OCI-LY7 (cell line): ENCODE measurements around the gene LRRC26.

Experiments
- CTCF ChIP-seq: fragments of 200-600 bp; sonication (generic); conservative IDR thresholded peaks from 2 replicates; pipeline ENCODE4 v1.5.1; 2014; ENCODE audit warnings: mild to moderate bottlenecking, antibody characterized with exemption, low read length, moderate library complexity, mixed read lengths
- EZH2phosphoT487 ChIP-seq: fragments of 200-600 bp; sonication (generic); IDR thresholded peaks from 2 replicates; pipeline ENCODE4 v1.6.1; 2018; ENCODE audit warnings: low read depth, borderline replicate concordance, mild to moderate bottlenecking, mixed run types, antibody characterized with exemption, low read length, moderate library complexity, mixed read lengths

GRCh38 chr9:137127301-137128157, 42.3 kb downstream of the LRRC26 start:
- no peak for TF ChIP-seq CTCF
- TF ChIP-seq EZH2phosphoT487, result no peak
